Peyer's patch (tissue), 4 donors: ENCODE results near the gene APOA4. TPM values are rescaled to one million over a fixed set of nuclear protein-coding genes. Genes with fewer than 3 reads are reported as not detected.

Source experiments
- DNase-seq, 3 donors: peaks; one replicate each; pipeline ENCODE4 v3.0.0-alpha.2; 2017 to 2019
- H3K27ac ChIP-seq, 4 donors: fragments of 200-600 bp; sonication (generic); one replicate each; pipeline ENCODE4 v1.5.1; 2016 to 2019
- H3K27me3 ChIP-seq, 2 donors: fragments of 200-600 bp; sonication (generic); one replicate each; pipeline ENCODE4 v1.5.1; 2019
- H3K36me3 ChIP-seq, 3 donors: fragments of 200-600 bp; sonication (generic); one replicate each; pipeline ENCODE4 v1.5.1; 2016 to 2019
- H3K4me1 ChIP-seq, 4 donors: fragments of 200-600 bp; sonication (generic); one replicate each; pipeline ENCODE4 v1.5.1; 2016 to 2019
- H3K4me3 ChIP-seq, 4 donors: fragments of 200-600 bp; sonication (generic); 1 replicate in 3 of 4; 2 replicates in 1 of 4; pipeline ENCODE4 v1.5.1; 2016 to 2019; ENCODE audit warnings: mild to moderate bottlenecking in 1 of 4
- H3K9me3 ChIP-seq, 4 donors: fragments of 200-600 bp; sonication (generic); one replicate each; pipeline ENCODE4 v1.5.1; 2016 to 2019; ENCODE audit warnings: mild to moderate bottlenecking in 1 of 4
- CTCF ChIP-seq, 6 experiments: fragments of 450-650 bp in 4 of 6; fragments of 200-600 bp in 2 of 6; sonication (generic) in 1 of 6; IDR thresholded peaks; one replicate each; pipeline ENCODE4 v1.5.1; 2017 to 2019; ENCODE audit warnings: antibody characterized with exemption in 6 of 6, mild to moderate bottlenecking in 3 of 6, moderate library complexity in 1 of 6
- POLR2A ChIP-seq, 2 donors: fragments of 450-650 bp; IDR thresholded peaks; one replicate each; pipeline ENCODE4 v1.5.1; 2017; ENCODE audit warnings: antibody characterized with exemption in 2 of 2, mild to moderate bottlenecking in 2 of 2, moderate library complexity in 2 of 2
- total RNA-seq, 4 donors: library from RNA; depleted of rRNA; stranded (reverse); fragments of >200 nt; gene quantifications; one replicate each; pipeline ENCODE4 v1.1.0, GENCODE V29; 2016

APOA4 gene
- total RNA-seq, 4 donors from 2014 or later = 107 to 10,211 (median 6,146) TPM

- Histone ChIP-seq H3K36me3 (no peaks in the 10 kb centered on the region), H3K4me1 (peaks cover 0 to 21% (median 6%) of the 10 kb centered on the region in 4 donors), H3K27me3 (no peaks in the 10 kb centered on the region), H3K4me3 (no peak overlapping the region), H3K9me3 (no peaks in the 10 kb centered on the region), H3K27ac (peak overlapping the region in 2 of 4 donors; percentile 81 to 82)
- TF ChIP-seq POLR2A (IDR thresholded peaks at IDR 0.05) (no peak), CTCF (IDR thresholded peaks at IDR 0.05) (no peak)
- DNase-seq = peak in 1 of 3 donors; percentile 42
Measured at GRCh38 chr11:116833491-116833815, 10.3 kb upstream of the APOA4 start.

- Histone ChIP-seq H3K4me1 (peaks cover 0 to 21% (median 6%) of the 10 kb centered on the region in 4 donors), H3K36me3 (no peaks in the 10 kb centered on the region), H3K9me3 (no peaks in the 10 kb centered on the region), H3K27me3 (no peaks in the 10 kb centered on the region), H3K4me3 (peak overlapping the region in 2 of 4 donors; percentile 36 to 46), H3K27ac (peak overlapping the region in 2 of 4 donors; percentile 81 to 82)
- TF ChIP-seq CTCF (IDR thresholded peaks at IDR 0.05) = peak in 1 of 6 experiments; percentile 12
- no peak for TF ChIP-seq POLR2A (IDR thresholded peaks at IDR 0.05)
- no peak for DNase-seq
Measured at GRCh38 chr11:116832350-116833290, 9.5 kb upstream of the APOA4 start.

GRCh38 chr11:116831790-116832349, 8.8 kb upstream of the APOA4 start:
- no peak for DNase-seq
- H3K4me3 ChIP-seq = peak overlapping the region in 2 of 4 donors; percentile 36 to 46
- H3K36me3 ChIP-seq = no peaks in the 10 kb centered on the region
- peak overlapping the region in 3 of 4 donors; percentile 5 to 82 (median 81) for H3K27ac ChIP-seq
- TF ChIP-seq POLR2A (IDR thresholded peaks at IDR 0.05) = no peak
- H3K9me3 ChIP-seq = no peaks in the 10 kb centered on the region
- peaks cover 0 to 20% (median 6%) of the 10 kb centered on the region in 4 donors for H3K4me1 ChIP-seq
- no peaks in the 10 kb centered on the region for H3K27me3 ChIP-seq

GRCh38 chr11:116830184-116830912, 7.2 kb upstream of the APOA4 start:
- Histone ChIP-seq H3K4me1 (peaks cover 0 to 5% (median 1%) of the 10 kb centered on the region in 4 donors), H3K9me3 (no peaks in the 10 kb centered on the region), H3K36me3 (no peaks in the 10 kb centered on the region), H3K27ac (peak overlapping the region in 3 of 4 donors; percentile 40 to 92 (median 81)), H3K4me3 (peak overlapping the region in 2 of 4 donors; percentile 43 to 53), H3K27me3 (no peaks in the 10 kb centered on the region)
- no peak for TF ChIP-seq CTCF (IDR thresholded peaks at IDR 0.05)
- TF ChIP-seq POLR2A (IDR thresholded peaks at IDR 0.05) = no peak
- no peak for DNase-seq

- TF ChIP-seq POLR2A (IDR thresholded peaks at IDR 0.05) (peak; percentile 71 to 81), CTCF (IDR thresholded peaks at IDR 0.05) (no peak)
- Histone ChIP-seq H3K27me3 (no peaks in the 10 kb centered on the region), H3K27ac (peak within 1 kb of the TSS in 3 of 4 donors; percentile 46 to 92 (median 81)), H3K9me3 (no peaks in the 10 kb centered on the region), H3K4me3 (peak within 1 kb of the TSS in 2 of 4 donors; percentile 43 to 53), H3K36me3 (no peaks in the 10 kb centered on the region), H3K4me1 (no peaks in the 10 kb centered on the region)
- peak in 2 of 3 donors; percentile 79 for DNase-seq
Measured at GRCh38 chr11:116829525-116830183, 6.5 kb upstream of the APOA4 start, which contains the start of gene APOC3. TSS of gene APOC3 (plus strand) at chr11:116829907. CDS start at chr11:116830583, 676 bp downstream.
